SK-N-SH treated with all-trans-retinoic acid at 6 μM for 48 hours (cell line): ENCODE data around the gene PHACTR3.

ENCODE experiments used
- ATAC-seq: fragments of 200-7000 bp; cut with Tn5 transposase; 3 replicates; pipeline ENCODE4 v1.9.1; 2020; ENCODE audit warnings: mild to moderate bottlenecking, moderate library complexity
- CREB5 ChIP-seq: fragments of 250-450 bp; sonication (Bioruptor Pico); IDR thresholded peaks from 2 replicates; pipeline ENCODE4 v1.5.1; 2020; ENCODE audit warnings: low read depth, mild to moderate bottlenecking, moderate library complexity
- CSDC2 ChIP-seq: fragments of 250-450 bp; sonication (Bioruptor Pico); IDR thresholded peaks from 2 replicates; pipeline ENCODE4 v1.5.0; 2020; ENCODE audit warnings: mild to moderate bottlenecking, moderate library complexity
- GLIS3 ChIP-seq: fragments of 250-450 bp; sonication (Bioruptor Pico); IDR thresholded peaks from 2 replicates; pipeline ENCODE4 v1.5.0; 2020; ENCODE audit warnings: mild to moderate bottlenecking, moderate library complexity
- ISL1 ChIP-seq: fragments of 250-450 bp; sonication (Bioruptor Pico); IDR thresholded peaks from 2 replicates; pipeline ENCODE4 v2.1.2; 2022; ENCODE audit warnings: mild to moderate bottlenecking, moderate library complexity
- PATZ1 ChIP-seq: fragments of 250-450 bp; sonication (Bioruptor Pico); IDR thresholded peaks from 2 replicates; pipeline ENCODE4 v1.8.0; 2020; ENCODE audit warnings: mild to moderate bottlenecking, moderate library complexity, borderline replicate concordance
- RARB ChIP-seq: fragments of 250-450 bp; sonication (Bioruptor Pico); IDR thresholded peaks from 2 replicates; pipeline ENCODE4 v1.8.0; 2021; ENCODE audit warnings: mild to moderate bottlenecking, moderate library complexity
- SNAI2 ChIP-seq: fragments of 250-450 bp; sonication (Bioruptor Pico); IDR thresholded peaks from 2 replicates; pipeline ENCODE4 v1.5.0; 2020; ENCODE audit warnings: mild to moderate bottlenecking, moderate library complexity
- TOX ChIP-seq: fragments of 250-450 bp; sonication (Bioruptor Pico); IDR thresholded peaks from 2 replicates; pipeline ENCODE4 v1.8.0; 2021; ENCODE audit warnings: mild to moderate bottlenecking, moderate library complexity, borderline replicate concordance
- ZC3H10 ChIP-seq: fragments of 250-450 bp; sonication (Bioruptor Pico); IDR thresholded peaks from 2 replicates; pipeline ENCODE4 v1.5.1; 2021; ENCODE audit warnings: mild to moderate bottlenecking, moderate library complexity
- ZFP3 ChIP-seq: fragments of 250-450 bp; sonication (Bioruptor Pico); IDR thresholded peaks from 2 replicates; pipeline ENCODE4 v1.5.0; 2020; ENCODE audit warnings: mild to moderate bottlenecking, moderate library complexity
- ZFP30 ChIP-seq: fragments of 450-650 bp; formaldehyde crosslinking; IDR thresholded peaks from 2 replicates; pipeline ENCODE4 v1.5.0; 2022; ENCODE audit warnings: mild to moderate bottlenecking, moderate library complexity
- ZNF565 ChIP-seq: fragments of 450-650 bp; formaldehyde crosslinking; conservative IDR thresholded peaks from 2 replicates; pipeline ENCODE4 v1.5.0; 2020; ENCODE audit warnings: low read depth, mild to moderate bottlenecking, moderate library complexity
- ZNF8 ChIP-seq: fragments of 450-650 bp; formaldehyde crosslinking; IDR thresholded peaks from 2 replicates; pipeline ENCODE4 v1.5.0; 2020; ENCODE audit warnings: mild to moderate bottlenecking, moderate library complexity
- TF ChIP-seq, protein P1 (sequence below): fragments of 250-450 bp; sonication (Bioruptor Pico); IDR thresholded peaks from 2 replicates; pipeline ENCODE4 v1.8.0; 2021; ENCODE audit warnings: low read depth, mild to moderate bottlenecking, moderate library complexity, borderline replicate concordance
- TF ChIP-seq, protein P2 (sequence below): fragments of 250-450 bp; sonication (Bioruptor Pico); IDR thresholded peaks from 2 replicates; pipeline ENCODE4 v1.5.0; 2020; ENCODE audit warnings: mild to moderate bottlenecking, moderate library complexity

Gene PHACTR3

DNA sequence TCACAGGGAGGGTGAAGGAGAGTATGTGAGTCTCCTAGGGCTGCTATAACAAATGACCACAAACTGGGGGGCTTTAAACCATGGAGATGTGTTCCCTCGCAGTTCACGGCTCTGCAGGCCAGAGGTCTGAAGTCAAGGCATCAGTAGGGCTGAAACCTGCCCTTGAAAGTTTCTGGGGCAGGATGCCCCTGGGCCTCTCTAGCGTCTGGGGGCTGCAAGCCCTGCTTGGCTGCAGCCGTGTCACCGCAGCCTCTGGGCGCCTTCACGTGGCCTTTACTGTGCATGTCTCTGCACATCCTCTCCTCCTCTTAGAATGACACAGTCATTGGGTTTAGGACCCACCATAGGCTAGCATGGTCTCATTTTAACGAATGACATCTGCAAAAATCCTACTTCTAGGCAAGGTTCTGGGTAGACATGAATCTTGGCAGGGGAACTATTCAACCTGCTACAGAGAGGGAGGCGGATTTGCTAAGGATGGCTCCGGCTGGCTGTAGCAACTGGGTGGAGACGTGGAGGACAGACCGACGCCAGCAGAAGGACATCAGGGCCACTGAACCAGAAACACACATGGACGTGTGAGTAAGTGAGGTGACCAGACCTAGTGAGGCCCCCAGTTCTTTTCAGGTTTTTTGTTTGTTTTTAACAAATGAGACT is 58.6 kb downstream of the PHACTR3 start (continued):
- TF ChIP-seq CREB5 (CRISPR knock-in tag), result no peak

- TF ChIP-seq TOX (CRISPR knock-in tag) (no peak), ZFP3 (CRISPR knock-in tag) (no peak), ZNF565 (CRISPR knock-in tag) (no peak), SNAI2 (CRISPR knock-in tag) (no peak), CSDC2 (CRISPR knock-in tag) (no peak), ZC3H10 (CRISPR knock-in tag) (no peak), RARB (CRISPR knock-in tag) (no peak), ISL1 (no peak), PATZ1 (CRISPR knock-in tag) (no peak), ZNF8 (no peak), CREB5 (CRISPR knock-in tag) (no peak)
- TF ChIP-seq, protein P1, sequence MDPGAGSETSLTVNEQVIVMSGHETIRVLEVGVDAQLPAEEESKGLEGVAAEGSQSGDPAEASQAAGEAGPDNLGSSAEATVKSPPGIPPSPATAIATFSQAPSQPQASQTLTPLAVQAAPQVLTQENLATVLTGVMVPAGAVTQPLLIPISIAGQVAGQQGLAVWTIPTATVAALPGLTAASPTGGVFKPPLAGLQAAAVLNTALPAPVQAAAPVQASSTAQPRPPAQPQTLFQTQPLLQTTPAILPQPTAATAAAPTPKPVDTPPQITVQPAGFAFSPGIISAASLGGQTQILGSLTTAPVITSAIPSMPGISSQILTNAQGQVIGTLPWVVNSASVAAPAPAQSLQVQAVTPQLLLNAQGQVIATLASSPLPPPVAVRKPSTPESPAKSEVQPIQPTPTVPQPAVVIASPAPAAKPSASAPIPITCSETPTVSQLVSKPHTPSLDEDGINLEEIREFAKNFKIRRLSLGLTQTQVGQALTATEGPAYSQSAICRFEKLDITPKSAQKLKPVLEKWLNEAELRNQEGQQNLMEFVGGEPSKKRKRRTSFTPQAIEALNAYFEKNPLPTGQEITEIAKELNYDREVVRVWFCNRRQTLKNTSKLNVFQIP (CRISPR knock-in tag), result no peak
- TF ChIP-seq, protein P2, sequence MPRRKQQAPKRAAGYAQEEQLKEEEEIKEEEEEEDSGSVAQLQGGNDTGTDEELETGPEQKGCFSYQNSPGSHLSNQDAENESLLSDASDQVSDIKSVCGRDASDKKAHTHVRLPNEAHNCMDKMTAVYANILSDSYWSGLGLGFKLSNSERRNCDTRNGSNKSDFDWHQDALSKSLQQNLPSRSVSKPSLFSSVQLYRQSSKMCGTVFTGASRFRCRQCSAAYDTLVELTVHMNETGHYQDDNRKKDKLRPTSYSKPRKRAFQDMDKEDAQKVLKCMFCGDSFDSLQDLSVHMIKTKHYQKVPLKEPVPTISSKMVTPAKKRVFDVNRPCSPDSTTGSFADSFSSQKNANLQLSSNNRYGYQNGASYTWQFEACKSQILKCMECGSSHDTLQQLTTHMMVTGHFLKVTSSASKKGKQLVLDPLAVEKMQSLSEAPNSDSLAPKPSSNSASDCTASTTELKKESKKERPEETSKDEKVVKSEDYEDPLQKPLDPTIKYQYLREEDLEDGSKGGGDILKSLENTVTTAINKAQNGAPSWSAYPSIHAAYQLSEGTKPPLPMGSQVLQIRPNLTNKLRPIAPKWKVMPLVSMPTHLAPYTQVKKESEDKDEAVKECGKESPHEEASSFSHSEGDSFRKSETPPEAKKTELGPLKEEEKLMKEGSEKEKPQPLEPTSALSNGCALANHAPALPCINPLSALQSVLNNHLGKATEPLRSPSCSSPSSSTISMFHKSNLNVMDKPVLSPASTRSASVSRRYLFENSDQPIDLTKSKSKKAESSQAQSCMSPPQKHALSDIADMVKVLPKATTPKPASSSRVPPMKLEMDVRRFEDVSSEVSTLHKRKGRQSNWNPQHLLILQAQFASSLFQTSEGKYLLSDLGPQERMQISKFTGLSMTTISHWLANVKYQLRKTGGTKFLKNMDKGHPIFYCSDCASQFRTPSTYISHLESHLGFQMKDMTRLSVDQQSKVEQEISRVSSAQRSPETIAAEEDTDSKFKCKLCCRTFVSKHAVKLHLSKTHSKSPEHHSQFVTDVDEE, result no peak
- no peak for ATAC-seq
Observed at GRCh38 chr20:59663513-59664060, 59.2 kb downstream of the PHACTR3 start.

GRCh38 chr20:59664421-59664941 is 60.1 kb downstream of the PHACTR3 start:
- no peak for ATAC-seq
- no peak for TF ChIP-seq ZFP30 (CRISPR knock-in tag)
- no peak for TF ChIP-seq PATZ1 (CRISPR knock-in tag)
- no peak for TF ChIP-seq ZC3H10 (CRISPR knock-in tag)
- no peak for TF ChIP-seq GLIS3 (CRISPR knock-in tag)
- TF ChIP-seq TOX (CRISPR knock-in tag), result no peak
